Hepatocyte (in vitro differentiated cells): ENCODE data around the gene COX14. TPM values are rescaled to one million over a fixed set of nuclear protein-coding genes. Genes with fewer than 3 reads are reported as not detected.

Experiments
- DNase-seq: peaks from one replicate; pipeline ENCODE4 v3.0.0-alpha.2; 2016; ENCODE audit warnings: low spot score
- H2AFZ ChIP-seq: fragments of 200-600 bp; sonication (generic); 2 replicates; pipeline ENCODE4 v1.6.0; 2016; ENCODE audit warnings: antibody characterized with exemption, mild to moderate bottlenecking
- H3K27ac ChIP-seq: fragments of 200-600 bp; sonication (generic); 2 replicates; pipeline ENCODE4 v1.5.1; 2016; ENCODE audit warnings: mild to moderate bottlenecking
- H3K27me3 ChIP-seq: fragments of 200-600 bp; sonication (generic); 2 replicates; pipeline ENCODE4 v1.6.1; 2016
- H3K36me3 ChIP-seq: fragments of 200-600 bp; sonication (generic); replicated peaks from 2 replicates; pipeline ENCODE4 v1.5.1; 2016; ENCODE audit warnings: low read depth; ENCODE audit not compliant: insufficient read depth
- H3K4me1 ChIP-seq: fragments of 200-600 bp; sonication (generic); 2 replicates; pipeline ENCODE4 v1.5.1; 2016; ENCODE audit warnings: mild to moderate bottlenecking, moderate library complexity; ENCODE audit not compliant: insufficient read depth
- H3K4me2 ChIP-seq: fragments of 200-600 bp; sonication (generic); 2 replicates; pipeline ENCODE4 v1.6.0; 2016
- H3K4me3 ChIP-seq: fragments of 200-600 bp; sonication (generic); 2 replicates; pipeline ENCODE4 v1.5.1; 2016; ENCODE audit warnings: mild to moderate bottlenecking
- H3K79me2 ChIP-seq: fragments of 200-600 bp; sonication (generic); 2 replicates; pipeline ENCODE4 v1.6.0; 2017; ENCODE audit warnings: mild to moderate bottlenecking
- H3K9me2 ChIP-seq: fragments of 200-600 bp; sonication (generic); replicated peaks from 2 replicates; pipeline ENCODE4 v1.6.0; 2017; ENCODE audit warnings: mild to moderate bottlenecking; ENCODE audit not compliant: insufficient read depth
- H3K9me3 ChIP-seq: fragments of 200-600 bp; sonication (generic); 2 replicates; pipeline ENCODE4 v1.5.1; 2016; ENCODE audit warnings: low read depth, mild to moderate bottlenecking
- H4K20me1 ChIP-seq: fragments of 200-600 bp; sonication (generic); 2 replicates; pipeline ENCODE4 v1.6.0; 2016; ENCODE audit warnings: mild to moderate bottlenecking; ENCODE audit not compliant: insufficient read depth, poor library complexity, severe bottlenecking
- CTCF ChIP-seq: fragments of 200-600 bp; sonication (generic); IDR thresholded peaks from 2 replicates; pipeline ENCODE4 v1.5.1; 2016; ENCODE audit warnings: antibody characterized with exemption, mild to moderate bottlenecking; ENCODE audit not compliant: poor library complexity
- EZH2 ChIP-seq: fragments of 200-600 bp; sonication (generic); IDR thresholded peaks from 2 replicates; pipeline ENCODE4 v1.6.1; 2016; ENCODE audit warnings: antibody characterized with exemption, mild to moderate bottlenecking, borderline replicate concordance
- EZH2phosphoT487 ChIP-seq: fragments of 200-600 bp; sonication (generic); IDR thresholded peaks from one replicate; pipeline ENCODE4 v1.6.1; 2018; ENCODE audit warnings: antibody characterized with exemption, mild to moderate bottlenecking, low read depth, moderate library complexity; ENCODE audit not compliant: unreplicated experiment, severe bottlenecking
- WGBS: methylation state at CpG from one replicate; pipeline ENCODE4 v1.1.6; 2016; ENCODE audit warnings: low lambda C conversion rate; ENCODE audit errors: missing lambda C conversion rate; 5-methylcytosine and 5-hydroxymethylcytosine counted together
- polyA plus RNA-seq: library from polyadenylated mRNA; unstranded; fragments of >200 nt; fragmentation: Nextera tagmentation; extraction: Ambion mirVana; gene quantifications from 2 replicates; pipeline ENCODE4 v1.2.1, GENCODE V29; 2016
- total RNA-seq: library from RNA; depleted of rRNA; stranded (reverse); fragments of >200 nt; gene quantifications from 2 replicates; pipeline ENCODE4 v1.2.3, GENCODE V29; 2014

COX14 gene
- total and polyA plus RNA-seq, 2 experiments from 2014 or later = 61.5 to 186 TPM

- Histone ChIP-seq H3K4me3 (no peak overlapping the region), H3K27ac (no peak overlapping the region), H2AFZ (no peak overlapping the region), H3K9me2 (no peaks in the 10 kb centered on the region), H4K20me1 (no peaks in the 10 kb centered on the region), H3K9me3 (no peaks in the 10 kb centered on the region), H3K4me1 (no peaks in the 10 kb centered on the region), H3K4me2 (no peak overlapping the region), H3K36me3 (no peaks in the 10 kb centered on the region), H3K27me3 (no peaks in the 10 kb centered on the region), H3K79me2 (no peaks in the 10 kb centered on the region)
- TF ChIP-seq EZH2 (no peak), CTCF (no peak), EZH2phosphoT487 (no peak)
- no peak for DNase-seq
- WGBS = 61% methylated on average over 7 of the region's 10 CpGs
Observed at GRCh38 chr12:50072198-50072907, 39.7 kb upstream of the COX14 start.

- no peak for DNase-seq
- H3K79me2 ChIP-seq = no peaks in the 10 kb centered on the region
- no peaks in the 10 kb centered on the region for H3K36me3 ChIP-seq
- no peak overlapping the region for H3K4me2 ChIP-seq
- H3K9me2 ChIP-seq = no peaks in the 10 kb centered on the region
- no peak overlapping the region for H3K4me3 ChIP-seq
- TF ChIP-seq EZH2 (no peak), CTCF (no peak), EZH2phosphoT487 (no peak)
- H3K4me1 ChIP-seq = no peaks in the 10 kb centered on the region
- no peaks in the 10 kb centered on the region for H3K27me3 ChIP-seq
- H3K9me3 ChIP-seq = no peaks in the 10 kb centered on the region
- no peaks in the 10 kb centered on the region for H4K20me1 ChIP-seq
- 79% methylated on average over 7 of the region's 7 CpGs for WGBS
- H3K27ac ChIP-seq = no peak overlapping the region
- no peak overlapping the region for H2AFZ ChIP-seq
Observed at GRCh38 chr12:50073206-50073605, 38.8 kb upstream of the COX14 start.

- no peaks in the 10 kb centered on the region for H3K9me3 ChIP-seq
- H2AFZ ChIP-seq = no peak overlapping the region
- no peaks in the 10 kb centered on the region for H3K27me3 ChIP-seq
- WGBS = 90% methylated on average over 10 of the region's 10 CpGs
- H3K9me2 ChIP-seq = no peaks in the 10 kb centered on the region
- H3K4me1 ChIP-seq = no peaks in the 10 kb centered on the region
- no peaks in the 10 kb centered on the region for H4K20me1 ChIP-seq
- TF ChIP-seq CTCF (no peak), EZH2 (no peak), EZH2phosphoT487 (no peak)
- DNase-seq = no peak
- no peak overlapping the region for H3K4me2 ChIP-seq
- no peaks in the 10 kb centered on the region for H3K79me2 ChIP-seq
- no peak overlapping the region for H3K4me3 ChIP-seq
- no peaks in the 10 kb centered on the region for H3K36me3 ChIP-seq
- no peak overlapping the region for H3K27ac ChIP-seq
Observed at GRCh38 chr12:50073712-50074111, 38.3 kb upstream of the COX14 start.
